Measurements from ENCODE around the gene TERT.

Gene TERT

GRCh38 chr5:1215320-1216096, 79.4 kb downstream of the TERT start:
- no peak for DNase-seq

DNA sequence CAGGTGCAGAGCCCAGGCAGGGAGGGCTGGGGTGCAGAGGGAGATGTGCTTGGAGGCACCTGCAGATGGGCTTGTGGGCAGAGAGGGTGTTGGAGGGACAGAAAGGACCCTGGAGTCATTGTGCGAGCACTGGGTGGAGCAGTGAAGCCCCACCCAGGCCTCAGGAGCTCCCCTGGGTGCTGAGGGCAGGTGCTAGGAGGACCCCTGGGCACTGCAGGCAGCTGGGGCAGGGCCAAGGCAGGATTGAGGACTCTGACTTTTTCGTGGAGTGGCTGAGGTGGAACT, 80.0 kb downstream of the TERT start:
- no peak for DNase-seq

DNA sequence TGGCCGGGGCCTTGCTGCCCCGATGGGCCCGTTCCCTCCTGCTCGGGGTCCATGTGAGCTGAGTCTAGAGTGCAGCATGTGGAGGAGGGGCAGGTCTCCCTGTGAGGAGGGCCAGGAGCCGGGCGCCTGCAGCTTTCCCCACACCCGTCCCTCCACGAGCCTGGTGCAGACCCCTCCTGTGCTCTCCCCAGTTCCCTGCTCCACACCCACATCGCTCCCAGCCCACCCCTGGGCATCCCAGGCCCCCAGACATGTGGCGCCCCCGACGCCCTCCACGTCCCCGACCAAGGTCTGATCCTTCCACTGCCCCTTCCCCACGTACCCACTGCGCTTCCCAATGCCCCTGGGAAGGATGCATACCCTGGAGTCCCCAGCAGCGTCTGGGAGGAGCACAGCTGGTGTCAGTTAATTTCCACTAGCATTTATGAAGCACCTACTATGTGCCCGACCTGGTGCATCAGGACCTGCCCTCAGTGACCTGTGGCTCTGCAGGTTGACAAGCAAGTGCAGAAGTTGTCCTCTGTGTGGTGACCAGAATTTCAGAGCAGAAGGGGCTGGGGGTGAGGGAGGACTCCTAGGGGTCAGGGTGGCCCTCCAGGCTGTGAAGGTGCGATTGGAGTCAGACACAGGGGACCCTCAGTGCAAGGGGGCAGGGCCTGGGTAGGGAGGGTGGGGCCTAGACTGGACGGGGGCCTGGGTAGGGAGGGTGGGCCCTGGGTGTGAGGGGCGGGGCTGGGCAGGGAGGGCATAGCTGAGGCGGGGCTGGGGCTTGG, 80.5 kb downstream of the TERT start:
- DNase-seq = no peak

GRCh38 chr5:1213508-1214162, 81.2 kb downstream of the TERT start:
- no peak for DNase-seq

- no peak for DNase-seq
Measured at GRCh38 chr5:1212881-1213280, 82.0 kb downstream of the TERT start.

DNA sequence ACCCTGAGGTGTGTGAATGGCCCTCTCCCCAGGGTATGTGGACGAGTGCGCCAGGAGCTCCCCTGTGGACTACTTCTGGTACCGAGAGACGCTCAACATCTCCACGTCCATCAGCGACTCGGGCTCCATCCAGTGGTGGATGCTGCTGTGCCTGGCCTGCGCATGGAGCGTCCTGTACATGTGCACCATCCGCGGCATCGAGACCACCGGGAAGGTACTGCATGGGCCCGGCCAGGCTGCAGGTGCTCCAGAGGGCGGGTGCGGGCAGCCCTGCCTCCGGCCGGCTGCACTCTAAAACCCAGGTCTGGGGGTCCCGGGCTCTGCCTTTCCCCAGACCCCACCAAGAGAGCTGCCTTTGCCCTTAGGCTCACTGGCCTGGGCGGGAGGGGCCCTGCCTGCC, 82.6 kb downstream of the TERT start:
- no peak for DNase-seq

GRCh38 chr5:1211701-1212100, 83.2 kb downstream of the TERT start:
- DNase-seq = no peak

- no peak for DNase-seq
Measured at GRCh38 chr5:1210832-1211251, 84.0 kb downstream of the TERT start.

- no peak for DNase-seq
Measured at GRCh38 chr5:1209896-1210776, 84.7 kb downstream of the TERT start.

DNA sequence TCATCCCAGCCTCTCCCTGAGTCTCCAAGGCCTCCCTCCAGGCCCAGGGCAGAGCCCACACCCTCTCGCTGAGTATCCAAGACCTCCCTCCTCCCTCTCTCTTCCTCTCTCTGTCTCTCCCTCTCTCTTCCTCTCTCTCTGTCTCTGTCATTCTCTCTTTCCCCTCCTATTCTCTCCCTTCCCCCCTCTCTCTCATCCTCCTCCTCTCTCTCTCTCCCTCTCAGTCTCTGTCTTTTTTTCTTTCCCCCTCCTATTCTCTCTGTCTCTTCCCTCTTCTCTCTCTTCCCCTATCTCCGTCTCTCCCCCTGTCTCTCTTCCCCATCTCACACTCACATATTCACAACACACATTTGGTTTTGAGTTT, 85.4 kb downstream of the TERT start:
- no peak for DNase-seq

- no peak for DNase-seq
Measured at GRCh38 chr5:1208743-1209488, 86.0 kb downstream of the TERT start.

- DNase-seq = no peak
Measured at GRCh38 chr5:1208221-1208742, 86.6 kb downstream of the TERT start.

DNA sequence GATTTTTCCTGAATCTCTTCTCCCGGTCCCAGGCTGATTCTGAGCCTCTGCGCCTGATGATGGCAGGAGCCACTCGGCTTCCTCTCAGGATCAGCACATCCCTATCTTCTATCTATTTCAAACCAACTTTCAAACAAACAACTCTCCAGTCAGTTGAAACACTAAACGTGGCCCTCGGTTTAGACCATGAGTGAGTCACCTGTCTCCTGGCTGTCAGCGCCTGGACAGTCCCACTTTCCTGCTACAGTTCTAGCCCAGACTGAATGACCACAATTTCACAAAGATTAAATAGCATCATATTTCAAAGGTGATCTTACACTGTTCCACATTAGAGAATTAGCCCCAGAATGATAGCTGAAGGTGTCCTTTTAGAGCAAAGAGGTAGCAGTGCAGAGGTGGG, 87.3 kb downstream of the TERT start:
- no peak for DNase-seq

- DNase-seq = no peak
Measured at GRCh38 chr5:1206521-1207412, 88.1 kb downstream of the TERT start.

DNA sequence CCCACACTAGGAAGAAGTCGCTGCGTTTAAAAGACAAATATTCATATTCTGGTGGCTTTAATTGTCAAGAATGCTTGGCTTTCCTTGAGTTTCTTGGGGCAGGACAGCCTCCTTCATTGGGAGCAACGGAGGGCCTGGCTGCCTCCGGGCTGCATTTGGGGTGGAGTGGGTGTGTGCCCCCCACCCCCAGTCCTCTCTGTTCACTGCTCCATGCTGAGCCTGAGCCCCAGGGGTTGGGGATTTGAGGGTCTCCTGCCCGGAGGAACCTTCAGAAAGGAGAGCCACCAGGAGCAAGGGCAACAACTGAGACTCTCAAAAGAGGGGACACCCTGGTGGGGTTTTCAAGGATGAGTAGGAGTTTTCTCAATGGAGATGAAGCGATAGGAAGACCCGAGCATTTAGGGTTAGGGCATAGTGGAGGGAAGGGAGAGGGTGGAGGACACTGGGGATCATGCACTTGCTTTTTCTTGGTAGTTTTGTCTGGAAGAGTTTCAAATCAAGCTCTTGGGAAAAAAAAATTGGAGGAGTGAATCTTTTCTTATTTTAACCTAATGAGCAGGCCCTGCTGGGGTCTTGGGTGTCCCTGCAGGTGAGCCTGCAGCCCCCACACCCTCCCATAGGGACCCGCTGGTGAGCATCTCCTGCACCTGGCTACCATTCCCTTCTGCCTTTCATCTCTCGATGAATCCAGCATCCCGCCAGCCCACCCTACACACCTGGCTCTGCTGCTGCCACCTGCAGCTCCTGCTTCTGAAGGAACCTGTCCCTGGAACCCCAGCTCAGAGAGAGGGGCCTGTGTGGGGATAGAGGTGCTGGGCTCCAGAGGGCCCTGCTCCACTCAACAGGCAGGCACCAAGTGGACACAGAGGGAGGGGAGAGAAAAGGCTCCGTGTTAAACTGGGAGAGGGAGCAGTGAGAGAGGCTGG, 89.3 kb downstream of the TERT start:
- no peak for DNase-seq

GRCh38 chr5:1204693-1205242, 90.1 kb downstream of the TERT start:
- peak; percentile 56 for DNase-seq

- DNase-seq = no peak
Measured at GRCh38 chr5:1203968-1204692, 90.7 kb downstream of the TERT start.

DNA sequence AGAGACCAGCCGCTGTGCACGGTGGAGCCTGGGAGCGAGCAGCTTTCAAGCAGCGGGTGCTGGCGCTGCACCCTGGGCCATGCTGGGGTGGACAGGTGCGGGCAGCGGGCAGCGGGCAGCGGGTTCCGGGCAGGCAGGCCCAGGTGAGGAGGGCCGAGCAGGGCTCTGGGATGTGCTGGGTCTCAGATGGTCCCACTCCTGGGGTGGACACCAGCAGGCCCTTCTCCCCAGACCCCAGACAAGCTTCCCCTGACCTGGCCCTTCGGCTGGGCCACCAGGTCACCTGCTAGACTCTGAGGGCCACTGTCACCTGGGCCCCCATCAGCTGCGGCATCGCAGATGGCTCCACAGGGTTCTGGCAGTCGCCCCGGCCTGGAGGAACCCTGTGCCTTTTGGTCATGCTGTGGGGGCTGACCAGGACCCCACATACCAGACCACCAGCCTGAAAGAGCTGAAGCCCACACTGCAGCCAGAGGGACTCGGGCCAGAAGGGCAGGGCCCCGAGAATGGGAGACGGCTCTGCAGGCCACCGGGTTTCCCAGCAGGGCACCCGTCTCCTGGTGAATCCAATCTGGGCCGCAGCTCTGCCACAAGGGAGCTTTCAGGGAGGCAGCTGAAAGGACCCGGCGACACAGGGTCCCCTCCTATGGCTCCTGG, 91.4 kb downstream of the TERT start:
- no peak for DNase-seq

All from hematopoietic multipotent progenitor cell treated with erythropoietin and hydrocortisone succinate and interleukin-3 and kit ligand, for 4 days (in vitro differentiated cells).